ENCODE results near the gene ACSM6.
"Not testable (repeated sequence)": the region's sequence is repeated elsewhere in the genome, so short reads cannot be mapped to it uniquely, and the experiment has no call there.

DNA sequence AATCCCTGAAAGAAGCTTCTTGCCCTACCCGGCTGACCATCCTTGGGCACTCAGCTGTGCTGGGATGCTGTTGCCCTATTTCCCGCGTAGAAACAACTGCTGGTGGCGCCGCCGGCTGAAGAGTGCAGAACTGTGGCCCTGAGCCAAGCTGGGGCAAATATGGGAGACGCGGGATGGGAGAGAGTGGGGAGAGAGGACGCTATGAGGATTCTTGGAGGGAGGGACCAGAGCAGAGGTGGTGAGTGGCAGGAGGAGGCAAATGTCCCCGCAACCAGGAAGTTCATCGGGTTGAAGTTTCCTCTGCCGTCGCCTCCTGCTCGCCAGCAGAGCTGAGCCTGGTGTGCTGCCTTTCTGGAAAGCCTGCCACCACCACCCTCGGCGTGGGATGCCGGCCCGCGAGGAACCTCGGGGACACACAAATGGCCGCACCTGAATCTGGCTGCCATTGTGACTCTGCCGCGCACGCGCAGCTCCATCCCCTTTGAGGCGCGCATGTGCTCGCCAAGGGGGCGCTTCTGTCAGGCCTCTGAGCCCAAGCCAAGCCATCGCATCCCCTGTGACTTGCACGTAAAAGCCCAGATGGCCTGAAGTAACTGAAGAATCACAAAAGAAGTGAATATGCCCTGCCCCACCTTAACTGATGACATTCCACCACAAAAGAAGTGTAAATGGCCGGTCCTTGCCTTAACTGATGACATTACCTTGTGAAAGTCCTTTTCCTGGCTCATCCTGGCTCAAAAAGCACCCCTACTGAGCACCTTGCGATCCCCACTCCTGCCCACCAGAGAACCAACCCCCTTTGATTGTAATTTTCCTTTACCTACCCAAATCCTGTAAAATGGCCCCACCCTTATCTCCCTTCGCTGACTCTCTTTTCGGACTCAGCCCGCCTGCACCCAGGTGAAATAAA is 36.9 kb downstream of the ACSM6 start:
- TF ChIP-seq, protein P1, sequence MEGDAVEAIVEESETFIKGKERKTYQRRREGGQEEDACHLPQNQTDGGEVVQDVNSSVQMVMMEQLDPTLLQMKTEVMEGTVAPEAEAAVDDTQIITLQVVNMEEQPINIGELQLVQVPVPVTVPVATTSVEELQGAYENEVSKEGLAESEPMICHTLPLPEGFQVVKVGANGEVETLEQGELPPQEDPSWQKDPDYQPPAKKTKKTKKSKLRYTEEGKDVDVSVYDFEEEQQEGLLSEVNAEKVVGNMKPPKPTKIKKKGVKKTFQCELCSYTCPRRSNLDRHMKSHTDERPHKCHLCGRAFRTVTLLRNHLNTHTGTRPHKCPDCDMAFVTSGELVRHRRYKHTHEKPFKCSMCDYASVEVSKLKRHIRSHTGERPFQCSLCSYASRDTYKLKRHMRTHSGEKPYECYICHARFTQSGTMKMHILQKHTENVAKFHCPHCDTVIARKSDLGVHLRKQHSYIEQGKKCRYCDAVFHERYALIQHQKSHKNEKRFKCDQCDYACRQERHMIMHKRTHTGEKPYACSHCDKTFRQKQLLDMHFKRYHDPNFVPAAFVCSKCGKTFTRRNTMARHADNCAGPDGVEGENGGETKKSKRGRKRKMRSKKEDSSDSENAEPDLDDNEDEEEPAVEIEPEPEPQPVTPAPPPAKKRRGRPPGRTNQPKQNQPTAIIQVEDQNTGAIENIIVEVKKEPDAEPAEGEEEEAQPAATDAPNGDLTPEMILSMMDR (IDR thresholded peaks at IDR 0.05) = not testable (repeated sequence)
- not testable (repeated sequence) for TF ChIP-seq POLR2A (IDR thresholded peaks at IDR 0.05; ENCODE audit: low read depth)
